Body of pancreas (tissue), 4 donors: ENCODE data around the gene SLC9A3.

Experiments
- POLR2A ChIP-seq, 3 donors: fragments of 450-650 bp; IDR thresholded peaks; one replicate each; pipeline ENCODE4 v1.6.1; 2016; ENCODE audit warnings: antibody characterized with exemption in 3 of 3, mild to moderate bottlenecking in 2 of 3
- TF ChIP-seq, protein P1 (sequence below), 7 experiments: fragments of 450-650 bp in 4 of 7; fragments of 200-600 bp in 3 of 7; sonication (generic) in 3 of 7; IDR thresholded peaks; one replicate each; pipeline ENCODE4 v1.5.1; 2016 to 2019; ENCODE audit warnings: antibody characterized with exemption in 7 of 7

GRCh38 chr5:448061-448765 lies 76.0 kb downstream of the SLC9A3 start:
- TF ChIP-seq, protein P1, sequence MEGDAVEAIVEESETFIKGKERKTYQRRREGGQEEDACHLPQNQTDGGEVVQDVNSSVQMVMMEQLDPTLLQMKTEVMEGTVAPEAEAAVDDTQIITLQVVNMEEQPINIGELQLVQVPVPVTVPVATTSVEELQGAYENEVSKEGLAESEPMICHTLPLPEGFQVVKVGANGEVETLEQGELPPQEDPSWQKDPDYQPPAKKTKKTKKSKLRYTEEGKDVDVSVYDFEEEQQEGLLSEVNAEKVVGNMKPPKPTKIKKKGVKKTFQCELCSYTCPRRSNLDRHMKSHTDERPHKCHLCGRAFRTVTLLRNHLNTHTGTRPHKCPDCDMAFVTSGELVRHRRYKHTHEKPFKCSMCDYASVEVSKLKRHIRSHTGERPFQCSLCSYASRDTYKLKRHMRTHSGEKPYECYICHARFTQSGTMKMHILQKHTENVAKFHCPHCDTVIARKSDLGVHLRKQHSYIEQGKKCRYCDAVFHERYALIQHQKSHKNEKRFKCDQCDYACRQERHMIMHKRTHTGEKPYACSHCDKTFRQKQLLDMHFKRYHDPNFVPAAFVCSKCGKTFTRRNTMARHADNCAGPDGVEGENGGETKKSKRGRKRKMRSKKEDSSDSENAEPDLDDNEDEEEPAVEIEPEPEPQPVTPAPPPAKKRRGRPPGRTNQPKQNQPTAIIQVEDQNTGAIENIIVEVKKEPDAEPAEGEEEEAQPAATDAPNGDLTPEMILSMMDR (IDR thresholded peaks at IDR 0.05): no peak
- no peak for TF ChIP-seq POLR2A (IDR thresholded peaks at IDR 0.05)
